ENCODE results near the gene PPM1H.

DNA sequence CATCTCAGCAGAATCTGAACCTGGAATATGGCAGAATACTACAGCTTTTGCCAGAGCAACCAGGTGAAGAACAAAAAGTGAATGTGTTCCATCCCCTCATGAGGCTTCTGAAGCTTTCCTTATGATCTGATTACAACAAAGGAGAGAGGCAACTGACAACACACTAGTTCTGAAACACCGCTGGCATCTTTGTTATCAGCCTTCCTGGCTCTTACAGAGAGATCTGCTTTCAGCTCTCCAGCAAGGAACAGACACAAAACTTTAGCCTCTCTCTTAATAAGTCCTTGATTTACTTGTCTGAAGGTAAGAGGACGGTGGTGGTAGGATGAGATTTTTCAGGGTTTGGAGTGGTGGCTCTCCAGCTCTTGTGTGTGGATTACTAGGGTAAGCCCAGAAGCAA is 227.0 kb downstream of the PPM1H start:
- TF ChIP-seq, protein P1, sequence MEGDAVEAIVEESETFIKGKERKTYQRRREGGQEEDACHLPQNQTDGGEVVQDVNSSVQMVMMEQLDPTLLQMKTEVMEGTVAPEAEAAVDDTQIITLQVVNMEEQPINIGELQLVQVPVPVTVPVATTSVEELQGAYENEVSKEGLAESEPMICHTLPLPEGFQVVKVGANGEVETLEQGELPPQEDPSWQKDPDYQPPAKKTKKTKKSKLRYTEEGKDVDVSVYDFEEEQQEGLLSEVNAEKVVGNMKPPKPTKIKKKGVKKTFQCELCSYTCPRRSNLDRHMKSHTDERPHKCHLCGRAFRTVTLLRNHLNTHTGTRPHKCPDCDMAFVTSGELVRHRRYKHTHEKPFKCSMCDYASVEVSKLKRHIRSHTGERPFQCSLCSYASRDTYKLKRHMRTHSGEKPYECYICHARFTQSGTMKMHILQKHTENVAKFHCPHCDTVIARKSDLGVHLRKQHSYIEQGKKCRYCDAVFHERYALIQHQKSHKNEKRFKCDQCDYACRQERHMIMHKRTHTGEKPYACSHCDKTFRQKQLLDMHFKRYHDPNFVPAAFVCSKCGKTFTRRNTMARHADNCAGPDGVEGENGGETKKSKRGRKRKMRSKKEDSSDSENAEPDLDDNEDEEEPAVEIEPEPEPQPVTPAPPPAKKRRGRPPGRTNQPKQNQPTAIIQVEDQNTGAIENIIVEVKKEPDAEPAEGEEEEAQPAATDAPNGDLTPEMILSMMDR (conservative IDR thresholded peaks at IDR 0.05) = no peak
- no peak for TF ChIP-seq ZFX (IDR thresholded peaks at IDR 0.05)

Measured in C4-2B (cell line).